Esophagus muscularis mucosa (tissue), 4 donors: ENCODE measurements around the gene ZNF419. TPM values are rescaled to one million over a fixed set of nuclear protein-coding genes. Genes with fewer than 3 reads are reported as not detected.
A peak's percentile ranks its signal among the peaks of the same experiment; 100 is the strongest.

Experiments
- DNase-seq: peaks from one replicate; pipeline ENCODE4 v3.0.0-alpha.2; 2017; ENCODE audit errors: extremely low spot score
- H3K27ac ChIP-seq, 4 donors: fragments of 200-600 bp; sonication (generic); replicated peaks in 1 of 4; 1 replicate in 3 of 4; 2 replicates in 1 of 4; pipeline ENCODE4 v1.5.1; 2016 to 2019; ENCODE audit warnings: mild to moderate bottlenecking in 1 of 4
- H3K27me3 ChIP-seq, 4 donors: fragments of 200-600 bp; sonication (generic); one replicate each; pipeline versions ENCODE4 v1.5.1 to v1.6.0; 2016 to 2019
- H3K36me3 ChIP-seq, 4 donors: fragments of 200-600 bp; sonication (generic); one replicate each; pipeline ENCODE4 v1.5.1; 2016 to 2019
- H3K4me1 ChIP-seq, 4 donors: fragments of 200-600 bp; sonication (generic); one replicate each; pipeline ENCODE4 v1.5.1; 2016 to 2019
- H3K4me3 ChIP-seq, 4 donors: fragments of 200-600 bp; sonication (generic); 1 replicate in 2 of 4; 2 replicates in 2 of 4; pipeline ENCODE4 v1.5.1; 2016 to 2019; ENCODE audit warnings: mild to moderate bottlenecking in 4 of 4, moderate library complexity in 1 of 4
- H3K9me3 ChIP-seq, 4 donors: fragments of 200-600 bp; sonication (generic); 1 replicate in 3 of 4; 2 replicates in 1 of 4; pipeline ENCODE4 v1.5.1; 2016 to 2019
- CTCF ChIP-seq, 3 experiments: fragments of 200-600 bp in 2 of 3; fragments of 450-650 bp in 1 of 3; sonication (generic) in 2 of 3; IDR thresholded peaks; one replicate each; pipeline ENCODE4 v1.5.1; 2017 to 2019; ENCODE audit warnings: antibody characterized with exemption in 3 of 3, mild to moderate bottlenecking in 2 of 3, moderate library complexity in 1 of 3
- EP300 ChIP-seq: sonication (generic); formaldehyde crosslinking; IDR thresholded peaks from one replicate; pipeline ENCODE4 v1.6.1; 2017; ENCODE audit warnings: antibody characterized with exemption
- POLR2A ChIP-seq: fragments of 450-650 bp; IDR thresholded peaks from one replicate; pipeline ENCODE4 v1.6.1; 2017; ENCODE audit warnings: antibody characterized with exemption, moderate library complexity, mild to moderate bottlenecking, low read depth
- POLR2AphosphoS5 ChIP-seq, 2 donors: sonication (generic); formaldehyde crosslinking; IDR thresholded peaks; one replicate each; pipeline ENCODE4 v1.6.1; 2017; ENCODE audit warnings: antibody characterized with exemption in 2 of 2
- WGBS: methylation state at CpG from one replicate; pipeline ENCODE4 v1.1.5; 2018; 5-methylcytosine and 5-hydroxymethylcytosine counted together
- intact Hi-C: fragments of 100-400 bp; cut with DNase I; formaldehyde crosslinking; loops from one replicate; pipeline ENCODE4 v1.15.1; 2023
- small RNA-seq, 3 donors: library from RNA; depleted of rRNA; stranded (forward); fragments of <200 nt; gene quantifications; one replicate each; pipeline ENCODE3, GENCODE V24; 2016
- total RNA-seq, 4 donors: library from RNA; depleted of rRNA; stranded (reverse); fragments of >200 nt; gene quantifications; one replicate each; pipeline versions ENCODE4 v1.1.0 to v1.2.1, GENCODE V29; 2016

ZNF419 gene
- total RNA-seq, 4 donors from 2014 or later: 9.3 to 17.8 (median 12.4) TPM

- Histone ChIP-seq H3K9me3 (peaks cover 0 to 25% (median 17%) of the 10 kb centered on the region in 4 donors), H3K27me3 (no peaks in the 10 kb centered on the region), H3K27ac (peak within 1 kb of the TSS; percentile 79 to 89 (median 82)), H3K36me3 (peaks cover 15 to 21% (median 16%) of the 10 kb centered on the region in 4 donors), H3K4me1 (peaks cover 12 to 18% (median 15%) of the 10 kb centered on the region in 4 donors), H3K4me3 (peak within 1 kb of the TSS; percentile 75 to 92 (median 80))
- peak; percentile 74 to 93 for TF ChIP-seq POLR2AphosphoS5 (IDR thresholded peaks at IDR 0.05)
- no peak for TF ChIP-seq POLR2A
- no peak for TF ChIP-seq CTCF (IDR thresholded peaks at IDR 0.05)
- TF ChIP-seq EP300: no peak
- 4% methylated on average over 28 of the region's 64 CpGs for WGBS
- DNase-seq: peak; percentile 97
- intact Hi-C loops: no loop called here
These were observed 39.8 kb downstream of the ZNF419 start, which contains the start of gene ZNF549 for GRCh38 chr19:57527136-57527881. TSS of gene ZNF549 (plus strand) at chr19:57527356. CDS start at chr19:57527574, 218 bp downstream.

- Histone ChIP-seq H3K27ac (no peak overlapping the region), H3K9me3 (peaks cover 37 to 100% (median 99%) of the 10 kb centered on the region in 4 donors), H3K4me1 (no peaks in the 10 kb centered on the region), H3K36me3 (peaks cover 79 to 100% (median 93%) of the 10 kb centered on the region in 4 donors), H3K27me3 (no peaks in the 10 kb centered on the region), H3K4me3 (no peak overlapping the region)
- TF ChIP-seq POLR2AphosphoS5 (IDR thresholded peaks at IDR 0.05): no peak
- no peak for TF ChIP-seq EP300
- no peak for TF ChIP-seq CTCF (IDR thresholded peaks at IDR 0.05)
- intact Hi-C loops: no loop called here
- 98% methylated on average over 7 of the region's 7 CpGs for WGBS
- DNase-seq: no peak
These were observed 50.5 kb downstream of the ZNF419 start for GRCh38 chr19:57537953-57538547.

Small RNA genes lying within 50 kb of the gene (small RNA-seq; reads per million reads assigned to genes)
- gene VN1R107P: 0 reads per million in 3 donors

Other genes starting within 250 kb of the ZNF419 start
- gene ZNF805, start 247.1 kb upstream of the ZNF419 start, total RNA-seq: 10 to 100 TPM; 13.3 to 19.7 (median 17.3) TPM
- gene ZNF460, start 207.3 kb upstream of the ZNF419 start, total RNA-seq: 10 to 100 TPM; 46.1 to 75.0 (median 50.1) TPM
- 1 to 10 TPM; 6.6 to 9.1 (median 8.3) TPM for gene ZNF543, start 167.3 kb upstream of the ZNF419 start, total RNA-seq
- gene ZNF304, start 136.5 kb upstream of the ZNF419 start, total RNA-seq: 10 to 100 TPM in 1 of 4 donors, 1 to 10 TPM in 3; 7.1 to 12.4 (median 8.5) TPM
- 10 to 100 TPM; 12.9 to 29.5 (median 20.2) TPM for gene TRAPPC2B, start 124.2 kb upstream of the ZNF419 start, total RNA-seq
- gene ZNF547, start 124.2 kb upstream of the ZNF419 start, total RNA-seq: 1 to 10 TPM; 1.4 to 3.3 (median 2.8) TPM
- gene ZNF548, start 97.9 kb upstream of the ZNF419 start, total RNA-seq: 10 to 100 TPM; 20.2 to 26.3 (median 23.6) TPM
- gene ZNF17, start 76.6 kb upstream of the ZNF419 start, total RNA-seq: 1 to 10 TPM; 6.1 to 9.6 (median 8.8) TPM
- 1 to 10 TPM; 2.5 to 6.4 (median 4.6) TPM for gene ZNF749, start 52.4 kb upstream of the ZNF419 start, total RNA-seq
- gene VN1R1, start 30.6 kb upstream of the ZNF419 start, total RNA-seq: 1 to 10 TPM in 3 of 4 donors, under 1 TPM in 1; 0.65 to 1.8 (median 1.3) TPM
- gene ZNF772, start 10.2 kb upstream of the ZNF419 start, total RNA-seq: 10 to 100 TPM in 1 of 4 donors, 1 to 10 TPM in 3; 7.1 to 11.5 (median 9.0) TPM
- 10 to 100 TPM in 3 of 4 donors, 1 to 10 TPM in 1; 7.1 to 18.9 (median 16.6) TPM for gene ZNF773, start 12.2 kb downstream of the ZNF419 start, total RNA-seq
- 1 to 10 TPM; 3.7 to 6.7 (median 6.4) TPM for gene ZNF549, start 39.6 kb downstream of the ZNF419 start, total RNA-seq
- 1 to 10 TPM; 3.7 to 6.7 (median 4.2) TPM for gene ZNF550, start 72.1 kb downstream of the ZNF419 start, total RNA-seq
- gene ZNF416, start 91.2 kb downstream of the ZNF419 start, total RNA-seq: 1 to 10 TPM; 3.3 to 6.0 (median 4.9) TPM
- gene ZIK1, start 96.4 kb downstream of the ZNF419 start, total RNA-seq: 1 to 10 TPM; 3.7 to 9.8 (median 6.4) TPM
- gene ZNF530, start 112.1 kb downstream of the ZNF419 start, total RNA-seq: 1 to 10 TPM; 1.2 to 6.9 (median 2.8) TPM
- gene ZNF134, start 126.5 kb downstream of the ZNF419 start, total RNA-seq: 10 to 100 TPM; 14.5 to 31.3 (median 22.1) TPM
- gene ZNF211, start 145.4 kb downstream of the ZNF419 start, total RNA-seq: 10 to 100 TPM in 2 of 4 donors, 1 to 10 TPM in 2; 9.4 to 14.8 (median 11.0) TPM
- not detected for gene ZSCAN4, start 181.2 kb downstream of the ZNF419 start, total RNA-seq
- gene ZNF551, start 194.2 kb downstream of the ZNF419 start, total RNA-seq: 1 to 10 TPM; 6.2 to 8.4 (median 6.9) TPM
- gene ZNF154, start 221.5 kb downstream of the ZNF419 start, total RNA-seq: 1 to 10 TPM; 5.0 to 8.7 (median 7.1) TPM
- 10 to 100 TPM in 1 of 4 donors, 1 to 10 TPM in 3; 8.3 to 13.4 (median 9.8) TPM for gene ZNF671, start 239.9 kb downstream of the ZNF419 start, total RNA-seq